Measurements from ENCODE around the gene NECAB3.
"Not testable (repeated sequence)": the region's sequence is repeated elsewhere in the genome, so short reads cannot be mapped to it uniquely, and the experiment has no call there.

NECAB3 gene, protein sequence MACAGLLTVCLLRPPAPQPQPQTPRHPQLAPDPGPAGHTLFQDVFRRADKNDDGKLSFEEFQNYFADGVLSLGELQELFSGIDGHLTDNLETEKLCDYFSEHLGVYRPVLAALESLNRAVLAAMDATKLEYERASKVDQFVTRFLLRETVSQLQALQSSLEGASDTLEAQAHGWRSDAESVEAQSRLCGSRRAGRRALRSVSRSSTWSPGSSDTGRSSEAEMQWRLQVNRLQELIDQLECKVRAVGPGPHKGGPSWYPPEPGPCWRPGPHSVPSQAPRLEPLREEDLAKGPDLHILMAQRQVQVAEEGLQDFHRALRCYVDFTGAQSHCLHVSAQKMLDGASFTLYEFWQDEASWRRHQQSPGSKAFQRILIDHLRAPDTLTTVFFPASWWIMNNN

GRCh38 chr20:33674294-33675135 lies at the start of gene NECAB3:
Gene NECAB3, minus strand, starts transcription at chr20:33674428. Its CDS starts 76 bp downstream, at chr20:33674352.
- DNase-seq (ENCODE audit: low spot score), result peak; percentile 88

DNA sequence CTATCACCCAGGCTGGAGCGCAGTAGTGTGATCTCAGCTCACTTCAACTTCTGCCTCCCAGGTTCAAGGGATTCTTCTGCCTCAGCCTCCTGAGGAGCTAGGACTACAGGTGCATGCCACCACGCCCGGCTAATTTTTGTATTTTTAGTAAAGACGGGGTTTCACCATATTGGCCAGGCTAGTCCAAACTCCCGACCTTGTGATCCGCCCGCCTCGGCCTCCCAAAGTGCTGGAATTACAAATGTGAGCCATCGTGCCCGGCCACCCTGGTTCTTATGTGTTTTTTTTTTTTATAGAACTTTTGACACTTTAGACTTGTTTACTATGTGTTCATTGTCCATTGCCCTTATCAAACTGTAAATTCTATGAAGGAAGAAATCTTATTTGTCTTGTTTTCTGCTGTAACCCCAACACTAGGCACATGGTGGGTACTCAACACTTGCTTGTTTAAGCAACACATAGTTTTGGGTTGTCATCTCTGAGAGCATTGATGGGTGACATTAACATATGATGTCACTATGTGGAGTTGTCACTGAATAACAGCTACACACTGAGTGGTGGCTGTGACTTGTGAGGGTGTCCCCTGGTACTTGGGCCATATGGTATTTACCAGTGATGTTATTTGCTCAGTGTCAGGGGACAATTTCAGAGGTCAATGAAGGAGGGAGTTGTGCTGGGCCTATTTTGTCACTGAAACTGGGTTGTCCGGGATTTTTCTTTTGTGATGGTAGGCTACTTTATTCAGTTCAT lies 47.3 kb upstream of the NECAB3 start:
- no peak for DNase-seq (ENCODE audit: low spot score)

DNA sequence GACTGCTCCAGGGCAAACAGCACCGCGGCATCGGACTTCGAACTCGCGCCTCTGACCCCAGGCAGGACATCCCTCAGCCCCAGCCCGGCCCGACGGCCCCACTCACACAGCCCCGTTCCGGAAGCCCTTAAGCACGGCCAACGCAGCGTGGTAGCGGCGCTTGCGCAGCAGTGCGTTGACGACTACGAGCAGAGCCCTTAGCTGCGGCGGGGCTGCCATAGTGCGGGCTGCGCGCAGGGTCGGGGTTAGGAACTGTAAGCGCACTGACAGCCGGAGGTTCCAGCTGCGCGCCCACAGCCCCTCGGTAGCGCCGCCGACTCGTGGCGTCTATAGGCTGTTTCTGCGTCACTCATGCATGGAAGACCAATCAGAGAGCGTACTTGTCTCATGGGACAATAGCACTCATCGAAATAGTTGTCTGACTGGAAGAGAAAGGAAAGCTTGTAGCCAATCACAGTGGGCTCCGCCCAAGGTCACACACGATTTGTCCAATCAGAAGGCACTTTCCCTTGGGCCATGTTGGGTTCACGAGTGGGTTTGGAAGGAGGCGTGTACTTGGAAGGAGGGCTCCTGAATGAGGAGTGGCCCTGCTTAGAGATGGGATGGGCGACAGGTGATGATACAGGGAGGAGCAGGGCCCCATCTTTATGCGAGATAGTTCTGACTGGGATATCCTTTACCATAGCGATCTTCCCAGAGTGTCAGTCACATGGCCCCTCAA lies 45.9 kb upstream of the NECAB3 start, which contains the start of gene PXMP4:
Gene PXMP4 (minus strand): TSS at position 322 of the 721 bp plus-strand sequence. CDS start 103 bp downstream, at position 219.
- DNase-seq (ENCODE audit: low spot score), result peak; percentile 86

DNA sequence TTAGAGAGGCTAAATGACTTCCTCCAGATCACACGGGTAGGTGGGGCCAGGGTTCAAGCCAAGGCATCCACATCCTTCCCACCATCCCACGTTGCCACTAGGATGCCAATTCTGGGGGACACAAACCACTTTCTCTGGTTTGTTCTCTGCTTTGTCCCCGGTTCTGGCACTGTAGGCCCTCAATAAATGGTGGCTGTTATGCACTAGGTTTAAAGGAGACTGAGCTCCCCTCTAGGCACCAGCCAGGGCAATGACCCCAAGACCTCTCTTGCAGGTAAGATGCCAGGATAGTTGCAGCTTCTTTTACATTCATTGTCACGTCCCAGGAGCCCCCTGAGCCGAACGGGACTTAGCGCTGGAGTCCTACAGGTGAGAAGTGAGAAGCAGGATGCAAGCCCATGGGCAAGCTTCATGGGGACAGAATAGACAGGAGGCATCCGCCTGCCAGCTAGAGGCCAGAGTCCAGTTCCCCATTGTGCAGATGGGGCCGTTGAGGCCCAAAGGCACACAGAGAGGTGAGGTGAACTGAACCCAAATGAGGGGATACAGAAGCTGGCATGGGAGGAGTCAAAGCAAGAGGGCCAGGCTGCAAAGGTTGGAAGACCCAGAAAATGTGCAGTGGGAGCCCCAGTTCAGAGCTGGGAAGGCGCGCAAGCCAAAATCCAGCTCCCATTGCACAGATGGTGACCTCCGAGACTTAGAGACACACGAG lies 45.2 kb upstream of the NECAB3 start:
- DNase-seq (ENCODE audit: low spot score), result no peak

DNA sequence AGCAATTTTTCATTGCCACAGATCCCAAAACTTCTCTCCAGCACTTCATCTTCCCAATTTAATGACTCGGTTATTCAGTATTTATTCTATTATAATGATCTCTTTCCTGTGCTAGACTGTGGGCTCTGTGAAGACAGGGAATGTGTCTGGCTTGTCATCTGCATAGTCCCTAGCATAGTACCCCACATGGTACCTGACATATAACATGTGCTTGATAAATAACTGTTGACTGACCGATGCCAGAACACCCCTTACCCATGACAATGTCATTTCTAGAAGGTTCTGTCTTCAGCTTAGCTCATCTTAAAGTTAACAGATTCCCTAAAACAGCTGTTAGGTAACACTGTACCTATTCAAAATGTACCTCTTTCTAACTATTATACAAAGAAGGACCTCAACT lies 42.3 kb upstream of the NECAB3 start:
- no peak for DNase-seq (ENCODE audit: low spot score)

GRCh38 chr20:33713865-33714367 lies 39.7 kb upstream of the NECAB3 start:
- DNase-seq (ENCODE audit: low spot score), result no peak

GRCh38 chr20:33711446-33711738 lies 37.2 kb upstream of the NECAB3 start:
- no peak for DNase-seq (ENCODE audit: low spot score)

- no peak for DNase-seq (ENCODE audit: low spot score)
These were observed 36.6 kb upstream of the NECAB3 start for GRCh38 chr20:33710681-33711445.

GRCh38 chr20:33709905-33710541 lies 35.8 kb upstream of the NECAB3 start:
- no peak for DNase-seq (ENCODE audit: low spot score)

- DNase-seq (ENCODE audit: low spot score), result no peak
These were observed 35.2 kb upstream of the NECAB3 start for GRCh38 chr20:33709398-33709797.

GRCh38 chr20:33707668-33708067 lies 33.4 kb upstream of the NECAB3 start:
- DNase-seq (ENCODE audit: low spot score), result no peak

GRCh38 chr20:33704197-33704924 lies 30.1 kb upstream of the NECAB3 start:
- DNase-seq (ENCODE audit: low spot score), result no peak

DNA sequence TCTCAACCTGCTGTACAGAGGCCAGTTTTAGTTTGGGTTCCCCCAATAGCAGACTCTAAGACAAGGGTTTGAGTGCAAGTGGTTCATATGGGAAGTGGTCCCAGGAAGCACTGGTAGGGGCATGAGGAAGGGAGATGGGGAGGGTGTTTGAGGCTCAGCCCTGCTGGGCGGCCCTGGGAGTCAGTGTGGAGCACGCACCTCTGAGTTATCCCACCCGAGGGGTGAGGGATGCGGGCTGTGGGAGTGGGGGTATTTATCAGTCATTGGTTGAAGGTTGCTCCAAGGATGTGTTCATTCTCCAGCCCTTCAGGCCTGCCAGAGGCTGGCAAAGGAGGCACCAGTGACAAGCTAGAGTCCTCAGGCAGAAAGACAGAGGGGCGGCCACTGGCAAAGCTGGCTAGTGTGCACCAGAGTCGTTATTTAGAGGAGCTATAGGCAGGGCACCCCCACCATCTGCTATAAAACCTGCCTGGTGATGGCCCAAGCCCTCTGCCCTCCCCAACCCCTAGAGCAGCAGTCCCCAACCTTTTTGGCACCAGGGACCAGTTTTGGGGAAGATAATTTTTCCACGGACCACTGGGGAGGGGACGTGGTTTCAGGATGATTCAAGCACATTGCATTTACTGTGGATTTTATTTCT lies 29.4 kb upstream of the NECAB3 start:
- no peak for DNase-seq (ENCODE audit: low spot score)

GRCh38 chr20:33702861-33703260 lies 28.6 kb upstream of the NECAB3 start:
- DNase-seq (ENCODE audit: low spot score), result no peak

GRCh38 chr20:33701629-33702450 lies 27.6 kb upstream of the NECAB3 start:
- no peak for DNase-seq (ENCODE audit: low spot score)

DNA sequence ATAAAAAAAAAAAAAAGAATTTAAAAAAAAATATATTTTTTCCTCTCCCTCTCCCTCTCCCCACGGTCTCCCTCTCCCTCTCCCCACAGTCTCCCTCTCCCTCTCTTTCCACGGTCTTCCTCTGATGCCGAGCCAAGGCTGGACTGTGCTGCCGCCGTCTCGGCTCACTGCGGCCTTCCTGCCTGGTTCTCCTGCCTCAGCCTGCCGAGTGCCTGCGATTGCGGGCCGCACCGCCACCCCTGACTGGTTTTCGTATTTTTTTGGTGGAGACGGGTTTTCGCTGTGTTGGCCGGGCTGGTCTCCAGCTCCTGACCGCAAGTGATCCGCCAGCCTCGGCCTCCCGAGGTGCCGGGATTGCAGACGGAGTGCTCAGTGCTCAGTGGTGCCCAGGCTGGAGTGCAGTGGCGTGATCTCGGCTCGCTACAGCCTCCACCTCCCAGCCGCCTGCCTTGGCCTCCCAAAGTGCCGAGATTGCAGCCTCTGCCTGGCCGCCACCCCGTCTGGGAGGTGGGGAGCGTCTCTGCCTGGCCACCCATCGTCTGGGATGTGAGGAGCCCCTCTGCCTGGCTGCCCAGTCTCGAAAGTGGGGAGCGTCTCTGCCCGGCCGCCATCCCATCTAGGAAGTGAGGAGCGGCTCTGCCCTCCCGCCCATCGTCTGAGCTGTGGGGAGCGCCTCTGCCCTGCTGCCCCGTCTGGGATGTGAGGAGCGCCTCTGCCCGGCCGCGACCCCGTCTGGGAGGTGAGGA lies 26.6 kb upstream of the NECAB3 start:
- not testable (repeated sequence) for DNase-seq (ENCODE audit: low spot score)

DNA sequence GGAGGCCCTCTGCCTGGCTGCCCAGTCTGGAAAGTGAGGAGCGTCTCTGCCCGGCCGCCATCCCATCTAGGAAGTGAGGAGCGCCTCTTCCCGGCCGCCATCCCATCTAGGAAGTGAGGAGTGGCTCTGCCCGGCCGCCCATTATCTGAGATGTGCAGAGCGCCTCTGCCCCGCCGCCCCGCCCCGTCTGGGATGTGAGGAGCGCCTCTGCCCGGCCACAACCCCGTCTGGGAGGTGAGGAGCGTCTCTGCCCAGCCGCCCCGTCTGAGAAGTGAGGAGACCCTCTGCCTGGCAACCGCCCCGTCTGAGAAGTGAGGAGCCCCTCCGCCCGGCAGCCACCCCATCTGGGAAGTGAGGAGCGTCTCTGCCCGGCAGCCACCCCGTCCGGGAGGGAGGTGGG lies 24.7 kb upstream of the NECAB3 start:
- DNase-seq (ENCODE audit: low spot score), result not testable (repeated sequence)

All from ecto neural progenitor cell (in vitro differentiated cells).